Gastroesophageal sphincter (tissue), 3 donors: Measurements from ENCODE around the gene FAM83F.

ENCODE experiments used
- POLR2A ChIP-seq, 2 donors: fragments of 450-650 bp; IDR thresholded peaks; one replicate each; pipeline ENCODE4 v1.6.1; 2017; ENCODE audit warnings: antibody characterized with exemption in 2 of 2, mild to moderate bottlenecking in 2 of 2, moderate library complexity in 1 of 2
- TF ChIP-seq, protein P1 (sequence below), 4 experiments: fragments of 200-600 bp in 2 of 4; fragments of 450-650 bp in 2 of 4; sonication (generic) in 1 of 4; IDR thresholded peaks; one replicate each; pipeline ENCODE4 v1.5.1; 2017 to 2019; ENCODE audit warnings: antibody characterized with exemption in 4 of 4, mild to moderate bottlenecking in 2 of 4, moderate library complexity in 2 of 4

- no peak for TF ChIP-seq POLR2A (IDR thresholded peaks at IDR 0.05)
- TF ChIP-seq, protein P1, sequence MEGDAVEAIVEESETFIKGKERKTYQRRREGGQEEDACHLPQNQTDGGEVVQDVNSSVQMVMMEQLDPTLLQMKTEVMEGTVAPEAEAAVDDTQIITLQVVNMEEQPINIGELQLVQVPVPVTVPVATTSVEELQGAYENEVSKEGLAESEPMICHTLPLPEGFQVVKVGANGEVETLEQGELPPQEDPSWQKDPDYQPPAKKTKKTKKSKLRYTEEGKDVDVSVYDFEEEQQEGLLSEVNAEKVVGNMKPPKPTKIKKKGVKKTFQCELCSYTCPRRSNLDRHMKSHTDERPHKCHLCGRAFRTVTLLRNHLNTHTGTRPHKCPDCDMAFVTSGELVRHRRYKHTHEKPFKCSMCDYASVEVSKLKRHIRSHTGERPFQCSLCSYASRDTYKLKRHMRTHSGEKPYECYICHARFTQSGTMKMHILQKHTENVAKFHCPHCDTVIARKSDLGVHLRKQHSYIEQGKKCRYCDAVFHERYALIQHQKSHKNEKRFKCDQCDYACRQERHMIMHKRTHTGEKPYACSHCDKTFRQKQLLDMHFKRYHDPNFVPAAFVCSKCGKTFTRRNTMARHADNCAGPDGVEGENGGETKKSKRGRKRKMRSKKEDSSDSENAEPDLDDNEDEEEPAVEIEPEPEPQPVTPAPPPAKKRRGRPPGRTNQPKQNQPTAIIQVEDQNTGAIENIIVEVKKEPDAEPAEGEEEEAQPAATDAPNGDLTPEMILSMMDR (IDR thresholded peaks at IDR 0.05), result no peak
Observed at GRCh38 chr22:40001800-40002577, 7.2 kb downstream of the FAM83F start.
